ENCODE results near the gene GGCX. TPM values are rescaled to one million over a fixed set of nuclear protein-coding genes. Genes with fewer than 3 reads are reported as not detected.

GGCX gene
- total RNA-seq, 2 experiments from 2014 or later: 22.9 to 27.6 TPM

- Histone ChIP-seq H3K9me3 (ENCODE audit: control insufficient read depth in 1 of 2, insufficient read depth in 1 of 2, low read length in 2 of 2) (no peaks in the 10 kb centered on the region), H3K36me3 (ENCODE audit: insufficient read depth, low read length) (peaks cover 34% of the 10 kb centered on the region), H3K27ac (ENCODE audit: low read depth in 1 of 2, low read length in 2 of 2) (peak overlapping the region in 1 of 2 donors; percentile 13), H3K4me3 (ENCODE audit: low read length) (peak overlapping the region; percentile 97), H3K27me3 (ENCODE audit: control insufficient read depth in 1 of 2, insufficient read depth in 2 of 2, low read length in 2 of 2) (no peaks in the 10 kb centered on the region), H3K4me1 (ENCODE audit: insufficient read depth, low read length) (peaks cover 53% of the 10 kb centered on the region)
- ATAC-seq (ENCODE audit: poor library complexity) (no peak), DNase-seq (no peak)
- Mint-ChIP-seq H3K4me3 (peak overlapping the region; percentile 88), H3K36me3 (ENCODE audit: low read depth) (peaks cover 30% of the 10 kb centered on the region), H3K4me1 (ENCODE audit: low read depth) (peaks cover 41% of the 10 kb centered on the region), H3K27me3 (no peaks in the 10 kb centered on the region), H3K27ac (peak overlapping the region; percentile 62), H3K9me3 (no peaks in the 10 kb centered on the region)
- CTCF ChIA-PET: no interaction called here
- POLR2A ChIA-PET: interaction anchor here (0.8 to 2.9 kb wide), 5 partner anchors 11 to 24 kb away, joined by 3 to 23 read pairs (median 4); partner anchors contain the start of genes C2orf68 and VAMP8
- no peak for TF ChIP-seq CTCF (IDR thresholded peaks at IDR 0.05)
- intact Hi-C loops (cut with DNase I, micrococcal nuclease): loop anchor here in 1 of 2 experiments (5.0 kb wide), 2 partner anchors 39 to 179 kb away; partner anchors contain the start of gene GGCX
Measured at GRCh38 chr2:85600951-85601770, 39.9 kb upstream of the GGCX start.

- POLR2A ChIA-PET: interaction anchor here (0.9 to 1.4 kb wide), 3 partner anchors 10 to 39 kb away, joined by 3 to 4 read pairs (median 4); partner anchors contain the start of genes C2orf68 and GGCX
- peaks cover 54% of the 10 kb centered on the region for H3K4me1 ChIP-seq (ENCODE audit: insufficient read depth, low read length)
- DNase-seq (no peak), ATAC-seq (ENCODE audit: poor library complexity) (no peak)
- peak overlapping the region; percentile 88 for H3K4me3 Mint-ChIP-seq
- no peak for TF ChIP-seq CTCF (IDR thresholded peaks at IDR 0.05)
- peaks cover 44% of the 10 kb centered on the region for H3K4me1 Mint-ChIP-seq (ENCODE audit: low read depth)
- no peak overlapping the region for H3K4me3 ChIP-seq (ENCODE audit: low read length)
- H3K36me3 Mint-ChIP-seq (ENCODE audit: low read depth): peaks cover 33% of the 10 kb centered on the region
- no peaks in the 10 kb centered on the region for H3K9me3 Mint-ChIP-seq
- no peaks in the 10 kb centered on the region for H3K27me3 ChIP-seq (ENCODE audit: control insufficient read depth in 1 of 2, insufficient read depth in 2 of 2, low read length in 2 of 2)
- H3K9me3 ChIP-seq (ENCODE audit: control insufficient read depth in 1 of 2, insufficient read depth in 1 of 2, low read length in 2 of 2): no peaks in the 10 kb centered on the region
- intact Hi-C loops (cut with DNase I, micrococcal nuclease): loop anchor here in 1 of 2 experiments (5.0 kb wide), 2 partner anchors 38 to 178 kb away; partner anchors contain the start of gene GGCX
- H3K27me3 Mint-ChIP-seq: no peaks in the 10 kb centered on the region
- peaks cover 28% of the 10 kb centered on the region for H3K36me3 ChIP-seq (ENCODE audit: insufficient read depth, low read length)
- peak overlapping the region; percentile 62 for H3K27ac Mint-ChIP-seq
- CTCF ChIA-PET: no interaction called here
- H3K27ac ChIP-seq (ENCODE audit: low read depth in 1 of 2, low read length in 2 of 2): no peak overlapping the region
Measured at GRCh38 chr2:85600235-85600575, 38.9 kb upstream of the GGCX start.

DNA sequence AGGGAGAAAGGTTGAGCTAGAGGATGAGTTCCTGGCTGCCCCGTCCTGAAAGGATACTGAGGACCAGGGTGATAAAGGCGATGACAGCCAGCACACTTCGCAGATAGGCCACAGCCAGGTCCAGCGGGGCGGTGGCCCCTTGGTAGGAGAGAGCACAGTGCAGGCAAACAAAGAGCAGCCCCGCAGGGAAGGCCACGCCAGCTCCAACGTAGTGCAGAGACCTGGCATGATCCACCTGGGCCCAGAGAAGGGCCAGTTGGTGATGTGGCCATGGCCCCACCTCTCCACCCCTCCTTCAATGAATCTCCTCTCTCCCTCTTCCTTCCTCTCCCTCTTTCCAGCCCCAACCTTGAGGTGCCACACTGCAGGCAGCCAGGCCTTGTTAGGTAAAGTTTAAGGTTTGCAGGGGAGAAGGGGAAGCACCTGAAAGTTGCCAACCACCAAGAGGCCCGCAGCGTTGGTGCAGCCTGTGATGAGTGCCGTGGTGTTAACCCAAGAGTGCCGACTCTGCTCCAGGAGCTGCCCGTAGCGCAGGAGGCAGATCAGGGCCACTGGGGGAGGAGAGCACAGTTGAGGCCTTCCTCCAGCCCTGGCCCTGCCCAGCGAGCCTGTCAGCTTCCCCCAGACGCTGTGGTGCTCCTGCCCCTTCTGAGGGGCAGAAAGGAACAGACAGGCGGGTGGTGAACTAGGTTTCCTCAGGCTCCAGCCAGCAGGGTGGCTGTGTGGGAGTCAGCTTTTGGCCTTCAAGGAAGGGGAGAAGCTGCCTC, 38.4 kb upstream of the GGCX start:
- ATAC-seq (ENCODE audit: poor library complexity): no peak
- Mint-ChIP-seq H3K36me3 (ENCODE audit: low read depth) (peaks cover 35% of the 10 kb centered on the region), H3K27me3 (no peaks in the 10 kb centered on the region), H3K4me3 (peak overlapping the region; percentile 34), H3K4me1 (ENCODE audit: low read depth) (peaks cover 46% of the 10 kb centered on the region), H3K9me3 (no peaks in the 10 kb centered on the region), H3K27ac (peak overlapping the region; percentile 62)
- Histone ChIP-seq H3K9me3 (ENCODE audit: control insufficient read depth in 1 of 2, insufficient read depth in 1 of 2, low read length in 2 of 2) (no peaks in the 10 kb centered on the region), H3K27ac (ENCODE audit: low read depth in 1 of 2, low read length in 2 of 2) (no peak overlapping the region), H3K36me3 (ENCODE audit: insufficient read depth, low read length) (peaks cover 28% of the 10 kb centered on the region), H3K27me3 (ENCODE audit: control insufficient read depth in 1 of 2, insufficient read depth in 2 of 2, low read length in 2 of 2) (no peaks in the 10 kb centered on the region), H3K4me3 (ENCODE audit: low read length) (no peak overlapping the region), H3K4me1 (ENCODE audit: insufficient read depth, low read length) (peaks cover 57% of the 10 kb centered on the region)
- ChIA-PET CTCF (no interaction called here), POLR2A (interaction anchor here (0.9 to 1.4 kb wide), 3 partner anchors 11 to 38 kb away, joined by 3 to 4 read pairs (median 4); partner anchors contain the start of genes C2orf68 and GGCX)
- intact Hi-C loops (cut with DNase I, micrococcal nuclease): loop anchor here in 1 of 2 experiments (5.0 to 10.0 kb wide), 3 partner anchors 37 to 505 kb away; partner anchors contain the start of genes GGCX, POLR1A and PTCD3
- DNase-seq: no peak
- no peak for TF ChIP-seq CTCF (IDR thresholded peaks at IDR 0.05)

All from CD4-positive, alpha-beta T cell (primary cell).